Measurements from ENCODE around the gene DICER1.

Gene DICER1

GRCh38 chr14:95136631-95137030 is 20.7 kb downstream of the DICER1 start:
- in situ Hi-C loops (cut with HindIII; ENCODE audit: low sequenced_read_pairs) = no loop called here
- no peak overlapping the region for H3K4me3 ChIP-seq (ENCODE audit: low read depth, low read length)
- no peak for TF ChIP-seq CTCF (IDR thresholded peaks at IDR 0.05; ENCODE audit: low read depth, low read length, missing control alignments)
- DNase-seq (ENCODE audit: low read depth) = no peak

- TF ChIP-seq CTCF (IDR thresholded peaks at IDR 0.05; ENCODE audit: low read depth, low read length, missing control alignments) = no peak
- no peak overlapping the region for H3K4me3 ChIP-seq (ENCODE audit: low read depth, low read length)
- no peak for DNase-seq (ENCODE audit: low read depth)
- in situ Hi-C loops (cut with HindIII; ENCODE audit: low sequenced_read_pairs) = no loop called here
Observed at GRCh38 chr14:95134304-95134933, 22.9 kb downstream of the DICER1 start.

- TF ChIP-seq CTCF (IDR thresholded peaks at IDR 0.05; ENCODE audit: low read depth, low read length, missing control alignments) = no peak
- in situ Hi-C loops (cut with HindIII; ENCODE audit: low sequenced_read_pairs) = no loop called here
- no peak overlapping the region for H3K4me3 ChIP-seq (ENCODE audit: low read depth, low read length)
- DNase-seq (ENCODE audit: low read depth) = no peak
Observed at GRCh38 chr14:95133282-95133681, 24.0 kb downstream of the DICER1 start.

GRCh38 chr14:95132760-95133159 is 24.6 kb downstream of the DICER1 start:
- DNase-seq (ENCODE audit: low read depth) = no peak
- no peak overlapping the region for H3K4me3 ChIP-seq (ENCODE audit: low read depth, low read length)
- TF ChIP-seq CTCF (IDR thresholded peaks at IDR 0.05; ENCODE audit: low read depth, low read length, missing control alignments) = no peak
- in situ Hi-C loops (cut with HindIII; ENCODE audit: low sequenced_read_pairs) = no loop called here

GRCh38 chr14:95130549-95130948 is 26.8 kb downstream of the DICER1 start:
- DNase-seq (ENCODE audit: low read depth) = no peak
- no peak overlapping the region for H3K4me3 ChIP-seq (ENCODE audit: low read depth, low read length)
- TF ChIP-seq CTCF (IDR thresholded peaks at IDR 0.05; ENCODE audit: low read depth, low read length, missing control alignments) = no peak
- in situ Hi-C loops (cut with HindIII; ENCODE audit: low sequenced_read_pairs) = no loop called here

GRCh38 chr14:95128140-95128539 is 29.2 kb downstream of the DICER1 start:
- in situ Hi-C loops (cut with HindIII; ENCODE audit: low sequenced_read_pairs) = no loop called here
- DNase-seq (ENCODE audit: low read depth) = no peak
- H3K4me3 ChIP-seq (ENCODE audit: low read depth, low read length) = no peak overlapping the region

More at GRCh38 chr14:95128140-95128539, 29.2 kb downstream of the DICER1 start:
- TF ChIP-seq CTCF (IDR thresholded peaks at IDR 0.05; ENCODE audit: low read depth, low read length, missing control alignments) = no peak
